ENCODE measurements around the gene UBE2F. TPM values are rescaled to one million over a fixed set of nuclear protein-coding genes. Genes with fewer than 3 reads are reported as not detected.

The UBE2F gene
- total RNA-seq, 1 donor from 2014 or later = 56.8 TPM

DNA sequence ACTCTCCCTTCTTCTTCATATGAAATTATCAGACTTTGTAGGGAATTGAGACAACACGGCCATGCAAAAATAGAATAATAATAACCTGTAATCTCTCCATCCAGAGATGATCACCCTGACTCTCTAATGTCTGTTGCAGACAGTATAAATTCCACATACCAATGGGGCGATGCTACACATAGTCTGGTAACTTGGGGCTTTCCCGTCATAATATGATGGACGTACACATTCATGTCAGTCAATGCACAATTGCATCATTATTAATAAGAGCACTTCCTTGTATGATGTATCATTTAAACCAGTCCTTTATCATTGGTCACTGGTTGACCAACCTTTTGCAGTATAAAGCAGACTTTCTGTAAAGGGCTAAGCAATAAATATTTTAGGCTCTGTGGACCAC is 54.5 kb downstream of the UBE2F start:
- no peaks in the 10 kb centered on the region for H3K36me3 Mint-ChIP-seq (ENCODE audit: low read depth)
- no peaks in the 10 kb centered on the region for H3K9me3 Mint-ChIP-seq
- no peak overlapping the region for H3K27ac Mint-ChIP-seq (ENCODE audit: unreplicated experiment)
- H3K4me1 Mint-ChIP-seq = no peaks in the 10 kb centered on the region
- H3K27me3 Mint-ChIP-seq (ENCODE audit: low read depth) = no peaks in the 10 kb centered on the region
- H3K4me3 Mint-ChIP-seq = no peak overlapping the region
- TF ChIP-seq, protein P1, sequence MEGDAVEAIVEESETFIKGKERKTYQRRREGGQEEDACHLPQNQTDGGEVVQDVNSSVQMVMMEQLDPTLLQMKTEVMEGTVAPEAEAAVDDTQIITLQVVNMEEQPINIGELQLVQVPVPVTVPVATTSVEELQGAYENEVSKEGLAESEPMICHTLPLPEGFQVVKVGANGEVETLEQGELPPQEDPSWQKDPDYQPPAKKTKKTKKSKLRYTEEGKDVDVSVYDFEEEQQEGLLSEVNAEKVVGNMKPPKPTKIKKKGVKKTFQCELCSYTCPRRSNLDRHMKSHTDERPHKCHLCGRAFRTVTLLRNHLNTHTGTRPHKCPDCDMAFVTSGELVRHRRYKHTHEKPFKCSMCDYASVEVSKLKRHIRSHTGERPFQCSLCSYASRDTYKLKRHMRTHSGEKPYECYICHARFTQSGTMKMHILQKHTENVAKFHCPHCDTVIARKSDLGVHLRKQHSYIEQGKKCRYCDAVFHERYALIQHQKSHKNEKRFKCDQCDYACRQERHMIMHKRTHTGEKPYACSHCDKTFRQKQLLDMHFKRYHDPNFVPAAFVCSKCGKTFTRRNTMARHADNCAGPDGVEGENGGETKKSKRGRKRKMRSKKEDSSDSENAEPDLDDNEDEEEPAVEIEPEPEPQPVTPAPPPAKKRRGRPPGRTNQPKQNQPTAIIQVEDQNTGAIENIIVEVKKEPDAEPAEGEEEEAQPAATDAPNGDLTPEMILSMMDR (conservative IDR thresholded peaks at IDR 0.05) = no peak
- DNase-seq (ENCODE audit: low read depth, low spot score) = no peak

DNA sequence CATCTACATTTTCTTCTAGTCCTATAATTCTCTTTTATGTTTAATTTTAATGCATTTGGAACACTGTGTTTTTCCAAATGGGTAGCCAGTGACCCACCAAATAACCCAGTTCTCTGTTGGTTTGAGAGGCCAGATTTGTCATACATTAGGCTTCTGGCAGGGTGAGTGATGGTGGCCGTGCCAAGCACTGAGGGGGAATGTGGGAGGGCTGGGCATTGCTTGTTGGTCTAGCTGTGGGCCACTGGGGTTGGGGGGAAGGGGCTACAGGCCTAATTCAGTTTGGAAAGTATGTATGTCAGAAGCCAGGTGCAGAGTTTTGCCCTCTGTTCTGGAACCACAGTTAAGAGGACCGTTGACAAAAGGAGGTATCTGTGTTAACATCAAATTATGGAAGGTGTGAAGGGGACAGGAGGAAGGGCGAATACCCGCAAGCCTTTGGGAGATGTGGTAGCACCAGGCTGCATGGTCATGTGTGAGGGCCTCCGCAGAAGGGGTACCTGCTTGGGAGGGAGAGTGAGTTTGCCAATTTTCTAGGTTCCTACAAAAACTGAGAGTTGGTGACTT is 55.9 kb downstream of the UBE2F start:
- no peaks in the 10 kb centered on the region for H3K9me3 Mint-ChIP-seq
- no peaks in the 10 kb centered on the region for H3K4me1 Mint-ChIP-seq
- no peak overlapping the region for H3K4me3 Mint-ChIP-seq
- DNase-seq (ENCODE audit: low read depth, low spot score) = no peak
- H3K27ac Mint-ChIP-seq (ENCODE audit: unreplicated experiment) = no peak overlapping the region
- no peaks in the 10 kb centered on the region for H3K36me3 Mint-ChIP-seq (ENCODE audit: low read depth)
- H3K27me3 Mint-ChIP-seq (ENCODE audit: low read depth) = no peaks in the 10 kb centered on the region
- TF ChIP-seq, protein P1 (conservative IDR thresholded peaks at IDR 0.05) = no peak

DNA sequence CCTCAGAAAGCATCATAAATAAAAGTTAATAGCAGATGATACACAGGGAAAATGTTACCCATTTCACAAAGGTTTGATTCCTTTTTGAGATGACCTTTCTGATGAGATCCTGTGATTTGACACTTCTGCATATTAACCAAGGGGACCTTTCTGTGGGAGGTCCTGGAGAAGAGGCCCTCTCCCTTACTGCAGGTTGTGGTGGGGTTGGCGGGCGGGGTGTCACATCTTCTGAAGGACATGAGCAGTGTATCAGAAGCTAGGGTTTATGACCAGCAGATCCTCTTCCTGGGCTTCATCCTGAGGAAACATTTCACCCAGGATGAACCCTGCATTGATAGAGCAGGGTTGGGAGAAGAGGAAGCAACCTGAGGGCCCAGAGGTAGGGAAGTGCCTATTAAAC is 56.8 kb downstream of the UBE2F start:
- H3K36me3 Mint-ChIP-seq (ENCODE audit: low read depth) = no peaks in the 10 kb centered on the region
- H3K27ac Mint-ChIP-seq (ENCODE audit: unreplicated experiment) = no peak overlapping the region
- TF ChIP-seq, protein P1 (conservative IDR thresholded peaks at IDR 0.05) = no peak
- H3K27me3 Mint-ChIP-seq (ENCODE audit: low read depth) = no peaks in the 10 kb centered on the region
- H3K4me1 Mint-ChIP-seq = no peaks in the 10 kb centered on the region
- no peaks in the 10 kb centered on the region for H3K9me3 Mint-ChIP-seq
- DNase-seq (ENCODE audit: low read depth, low spot score) = no peak
- H3K4me3 Mint-ChIP-seq = no peak overlapping the region

DNA sequence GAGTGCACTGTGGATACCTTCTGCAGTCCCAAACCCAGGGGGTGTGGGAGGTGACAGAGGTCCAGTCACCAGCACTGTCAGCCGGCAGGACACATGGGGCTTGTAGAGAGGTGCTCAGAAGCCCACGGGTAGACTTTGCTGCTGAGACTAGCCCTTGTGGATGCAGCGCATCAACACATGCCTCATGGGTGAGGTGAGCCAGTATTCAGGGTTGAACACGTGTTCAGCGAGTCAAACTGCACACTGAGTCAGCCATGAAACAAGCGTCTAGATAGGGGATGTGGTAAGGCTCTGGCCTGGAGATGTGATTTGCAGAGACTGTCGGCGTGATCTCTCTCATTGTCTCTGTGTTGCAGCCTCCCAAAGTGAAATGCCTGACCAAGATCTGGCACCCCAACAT is 58.2 kb downstream of the UBE2F start:
- H3K9me3 Mint-ChIP-seq = no peaks in the 10 kb centered on the region
- no peaks in the 10 kb centered on the region for H3K27me3 Mint-ChIP-seq (ENCODE audit: low read depth)
- no peaks in the 10 kb centered on the region for H3K4me1 Mint-ChIP-seq
- DNase-seq (ENCODE audit: low read depth, low spot score) = no peak
- no peak overlapping the region for H3K4me3 Mint-ChIP-seq
- TF ChIP-seq, protein P1 (conservative IDR thresholded peaks at IDR 0.05) = no peak
- no peak overlapping the region for H3K27ac Mint-ChIP-seq (ENCODE audit: unreplicated experiment)
- H3K36me3 Mint-ChIP-seq (ENCODE audit: low read depth) = peaks cover 2% of the 10 kb centered on the region

DNA sequence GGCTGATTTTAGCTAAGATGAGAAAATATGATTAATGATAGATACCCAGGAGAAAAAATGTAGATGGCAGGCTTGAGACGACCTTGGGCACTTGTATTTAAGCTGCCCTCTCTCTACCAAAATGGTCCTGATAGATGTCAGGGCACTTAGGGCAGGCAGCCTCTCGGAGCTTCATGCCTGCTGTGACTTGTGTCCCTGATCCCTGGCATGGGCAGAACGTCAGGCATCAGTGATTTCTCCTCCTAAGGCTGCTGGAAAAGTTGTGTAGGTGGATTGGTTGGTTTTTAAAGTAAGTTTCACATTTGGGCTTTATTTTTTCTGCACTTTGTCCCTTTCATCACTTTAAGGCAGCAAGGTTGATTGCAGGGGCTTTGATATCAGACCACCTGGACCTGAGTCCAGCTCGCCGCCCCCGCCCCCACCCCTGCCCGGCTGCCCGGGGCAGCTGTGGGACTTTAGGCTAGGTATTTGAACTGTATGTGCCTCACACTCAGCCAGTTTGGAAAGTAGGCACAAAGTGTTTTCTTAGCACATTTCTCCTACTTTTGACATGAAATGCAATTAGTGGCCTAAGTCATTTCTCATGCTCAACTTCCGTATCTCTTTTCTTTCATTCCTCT is 59.0 kb downstream of the UBE2F start:
- Mint-ChIP-seq H3K4me3 (no peak overlapping the region), H3K27me3 (ENCODE audit: low read depth) (no peaks in the 10 kb centered on the region), H3K9me3 (no peaks in the 10 kb centered on the region), H3K36me3 (ENCODE audit: low read depth) (peaks cover 5% of the 10 kb centered on the region), H3K27ac (ENCODE audit: unreplicated experiment) (peak overlapping the region; percentile 57), H3K4me1 (no peaks in the 10 kb centered on the region)
- DNase-seq (ENCODE audit: low read depth, low spot score) = no peak
- TF ChIP-seq, protein P1 (conservative IDR thresholded peaks at IDR 0.05) = no peak

Measured in neural crest cell (in vitro differentiated cells).